NOMO-1 (cell line): ENCODE data around the gene PTPN13.

Experiments
- DNase-seq, 2 experiments: peaks; one replicate each; lab custom pipeline; 2025; ENCODE audit not compliant: unreplicated experiment in 2 of 2; lab: John Stamatoyannopoulos, UW

PTPN13 gene

DNA sequence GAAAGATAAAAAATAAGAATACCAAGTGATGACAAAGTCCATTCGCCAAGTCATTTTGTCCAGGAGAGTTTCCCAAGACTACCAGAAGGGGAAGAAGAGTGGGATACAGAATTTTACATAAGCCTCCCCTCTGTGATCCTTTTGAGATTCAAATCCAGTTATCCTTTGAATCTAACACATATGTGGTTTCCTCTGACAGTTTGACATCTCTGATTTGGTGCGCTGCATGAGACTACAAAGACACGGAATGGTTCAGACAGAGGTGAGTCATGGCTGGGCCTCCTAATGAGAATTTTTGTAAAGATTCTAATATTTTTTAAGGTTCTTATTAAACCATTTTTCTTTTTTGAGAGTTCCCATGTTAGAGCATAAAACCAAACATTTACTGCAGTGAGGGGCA is 216.7 kb downstream of the PTPN13 start:
- no peak for DNase-seq

- DNase-seq = no peak
Measured at GRCh38 chr4:86815653-86816052, 221.5 kb downstream of the PTPN13 start.

DNA sequence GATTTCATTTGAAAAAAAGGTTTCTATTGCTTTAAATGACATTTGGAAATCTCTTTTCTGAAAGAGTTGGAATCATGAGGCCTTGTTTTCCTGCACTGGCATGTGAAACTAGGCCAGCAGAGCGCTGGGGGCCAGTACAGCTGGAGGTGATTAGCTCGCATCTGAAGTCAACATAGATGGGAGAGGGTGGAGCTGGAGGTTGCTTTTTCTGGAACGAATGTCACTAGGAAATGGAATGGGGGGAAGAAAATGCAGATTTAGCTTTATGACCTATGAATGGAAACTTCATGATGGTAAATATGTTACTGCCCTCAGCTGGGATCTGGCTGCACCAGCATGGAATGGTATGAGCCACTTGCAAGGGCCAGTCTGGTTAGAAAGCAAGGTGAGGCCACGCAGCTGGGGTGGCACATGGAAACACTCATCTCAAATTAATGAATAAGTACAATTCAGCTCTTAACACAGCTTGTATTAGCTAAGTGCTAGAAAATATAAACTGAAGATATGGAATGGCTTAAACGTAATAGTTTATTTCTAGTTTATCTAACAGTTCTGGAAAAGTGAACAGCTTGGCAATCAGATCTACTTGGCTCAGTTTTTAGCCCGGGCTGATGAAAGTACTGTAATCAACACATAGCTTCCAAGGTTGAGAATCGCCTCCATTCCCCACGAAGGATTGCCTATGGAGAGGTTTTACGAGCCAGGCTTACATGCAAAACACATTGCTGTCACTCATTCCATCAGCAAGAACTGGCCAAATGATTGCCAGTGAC is 222.6 kb downstream of the PTPN13 start:
- no peak for DNase-seq

GRCh38 chr4:86818211-86818610 is 224.1 kb downstream of the PTPN13 start:
- no peak for DNase-seq

- no peak for DNase-seq
Measured at GRCh38 chr4:86818841-86819240, 224.7 kb downstream of the PTPN13 start.

DNA sequence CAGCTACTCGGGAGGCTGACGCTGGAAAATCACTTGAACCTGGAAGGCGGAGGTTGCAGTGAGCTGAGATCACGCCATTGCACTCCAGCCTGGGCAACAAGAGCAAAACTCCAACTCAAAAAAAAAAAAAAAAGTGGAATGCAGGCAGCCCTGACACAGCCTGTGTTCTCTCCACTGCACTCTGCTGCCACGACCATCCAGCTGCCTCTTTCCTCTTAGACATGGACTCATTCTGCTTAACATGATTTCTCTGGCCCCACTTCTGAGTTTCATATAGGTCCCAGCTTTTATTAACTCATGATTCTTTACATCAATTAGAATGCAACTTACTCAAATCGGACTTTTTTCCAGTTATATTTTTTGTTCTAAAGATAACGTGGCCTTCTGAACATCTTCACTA is 225.4 kb downstream of the PTPN13 start:
- no peak for DNase-seq

- DNase-seq = no peak
Measured at GRCh38 chr4:86821151-86821550, 227.0 kb downstream of the PTPN13 start.

- DNase-seq = no peak
Measured at GRCh38 chr4:86822136-86822535, 228.0 kb downstream of the PTPN13 start.

DNA sequence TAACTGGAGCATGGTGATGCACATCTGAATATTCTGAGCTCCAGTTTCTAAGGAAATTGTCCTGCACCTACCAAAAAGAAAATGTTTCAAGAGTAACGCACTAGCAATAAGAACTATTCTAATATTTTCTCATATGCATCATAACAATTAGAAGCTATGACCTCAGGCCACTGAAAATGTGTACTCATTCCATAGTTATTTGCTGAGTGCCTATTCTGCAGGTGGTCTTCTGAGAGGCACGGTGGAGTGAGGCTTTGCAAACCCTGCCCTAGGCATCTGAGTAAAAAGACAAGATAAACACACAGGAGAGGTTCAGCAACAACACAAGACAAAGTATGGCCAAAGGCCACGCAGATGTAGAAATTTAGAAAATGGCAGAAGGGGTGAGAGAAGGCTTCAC is 231.4 kb downstream of the PTPN13 start:
- DNase-seq = no peak

- no peak for DNase-seq
Measured at GRCh38 chr4:86831262-86832130, 237.4 kb downstream of the PTPN13 start.

- no peak for DNase-seq
Measured at GRCh38 chr4:86833615-86834014, 239.5 kb downstream of the PTPN13 start.

- no peak for DNase-seq
Measured at GRCh38 chr4:86834901-86835300, 240.8 kb downstream of the PTPN13 start.

- DNase-seq = no peak
Measured at GRCh38 chr4:86835677-86836076, 241.6 kb downstream of the PTPN13 start.

- no peak for DNase-seq
Measured at GRCh38 chr4:86837691-86838503, 243.8 kb downstream of the PTPN13 start.

DNA sequence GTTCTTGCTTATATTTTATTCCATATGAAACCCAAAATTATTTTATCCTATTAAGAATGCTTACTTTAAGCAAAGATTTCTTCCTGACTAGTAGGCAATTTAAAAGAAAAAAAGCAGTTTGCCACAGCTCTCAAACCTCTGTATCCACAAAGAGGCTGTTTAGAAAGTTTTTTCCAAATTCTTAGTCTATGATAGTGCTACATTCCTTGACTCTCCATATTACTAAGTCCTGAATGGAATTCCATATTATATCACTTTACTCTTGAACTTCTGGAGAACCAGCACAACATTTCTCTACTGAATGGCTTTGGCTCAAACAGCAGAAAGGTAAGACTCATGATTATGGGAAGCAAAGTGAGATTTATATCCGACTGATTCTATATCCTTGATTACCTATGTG is 246.7 kb downstream of the PTPN13 start:
- no peak for DNase-seq

- DNase-seq = no peak
Measured at GRCh38 chr4:86841309-86841708, 247.2 kb downstream of the PTPN13 start.

DNA sequence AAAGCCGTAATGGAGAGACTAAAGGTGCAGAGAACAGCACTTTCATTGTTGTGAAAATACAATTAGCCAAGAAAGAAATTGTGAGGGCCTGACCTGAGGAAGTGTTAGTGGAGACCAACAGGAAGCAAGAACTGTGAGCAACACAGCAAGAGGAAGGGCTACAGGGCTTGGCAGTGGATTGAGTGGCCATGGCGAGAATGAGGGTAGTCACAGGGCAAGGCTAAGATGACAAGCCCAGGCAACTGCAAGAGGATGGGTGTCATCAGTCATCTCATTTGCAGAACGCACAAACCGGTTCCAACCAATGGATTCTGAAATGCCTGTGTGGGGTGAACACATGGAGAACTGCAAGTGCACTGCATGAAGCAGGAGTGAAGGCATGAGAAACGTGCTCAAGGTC is 251.5 kb downstream of the PTPN13 start:
- peak in 1 of 2 experiments; percentile 7 for DNase-seq

GRCh38 chr4:86846921-86847320 is 252.8 kb downstream of the PTPN13 start:
- no peak for DNase-seq

- no peak for DNase-seq
Measured at GRCh38 chr4:86847571-86847970, 253.5 kb downstream of the PTPN13 start.

GRCh38 chr4:86848136-86848535 is 254.0 kb downstream of the PTPN13 start:
- no peak for DNase-seq
